Neural progenitor cell (in vitro differentiated cells): ENCODE measurements around the gene SSX2IP. TPM values are rescaled to one million over a fixed set of nuclear protein-coding genes. Genes with fewer than 3 reads are reported as not detected.
A peak's percentile ranks its signal among the peaks of the same experiment; 100 is the strongest.

Experiments
- DNase-seq: peaks from one replicate; pipeline ENCODE4 v3.0.0-alpha.2; 2016; ENCODE audit warnings: low spot score
- H2AFZ ChIP-seq: fragments of 200-600 bp; sonication (generic); replicated peaks from 2 replicates; pipeline ENCODE4 v1.6.1; 2016; ENCODE audit warnings: antibody characterized with exemption
- H3F3A ChIP-seq: fragments of 200-600 bp; sonication (generic); 2 replicates; pipeline ENCODE4 v1.6.1; 2016; ENCODE audit warnings: antibody characterized with exemption, low read depth
- H3K27ac ChIP-seq: fragments of 200-600 bp; sonication (generic); 2 replicates; pipeline ENCODE4 v1.5.1; 2016; ENCODE audit warnings: mild to moderate bottlenecking
- H3K27me3 ChIP-seq: fragments of 200-600 bp; sonication (generic); 2 replicates; pipeline ENCODE4 v1.6.1; 2016; ENCODE audit warnings: mild to moderate bottlenecking, moderate library complexity
- H3K36me3 ChIP-seq: fragments of 200-600 bp; sonication (generic); 2 replicates; pipeline ENCODE4 v1.5.1; 2016
- H3K4me1 ChIP-seq: fragments of 200-600 bp; sonication (generic); 2 replicates; pipeline ENCODE4 v1.6.1; 2016; ENCODE audit warnings: mixed run types
- H3K4me2 ChIP-seq: fragments of 200-600 bp; sonication (generic); 2 replicates; pipeline ENCODE4 v1.6.1; 2016
- H3K4me3 ChIP-seq: fragments of 200-600 bp; sonication (generic); 2 replicates; pipeline ENCODE4 v1.5.1; 2016
- H3K79me2 ChIP-seq: fragments of 200-600 bp; sonication (generic); 2 replicates; pipeline ENCODE4 v1.6.1; 2016; ENCODE audit warnings: low read depth
- H3K9ac ChIP-seq: fragments of 200-600 bp; sonication (generic); 2 replicates; pipeline ENCODE4 v1.6.1; 2016
- H3K9me3 ChIP-seq: fragments of 200-600 bp; sonication (generic); 2 replicates; pipeline ENCODE4 v1.5.1; 2016; ENCODE audit warnings: low read depth
- H4K20me1 ChIP-seq: fragments of 200-600 bp; sonication (generic); 2 replicates; pipeline ENCODE4 v1.6.1; 2016; ENCODE audit warnings: low read depth
- H3K27ac Mint-ChIP-seq: 3 replicates; pipeline ENCODE4 v1.8.0; 2021; ENCODE audit warnings: mixed read lengths
- H3K27me3 Mint-ChIP-seq: 2 replicates; pipeline ENCODE4 v1.8.0; 2022; ENCODE audit warnings: low read depth, mild to moderate bottlenecking, inconsistent platforms, moderate library complexity, mixed read lengths; ENCODE audit not compliant: insufficient read depth
- H3K36me3 Mint-ChIP-seq: 3 replicates; pipeline ENCODE4 v1.8.0; 2021; ENCODE audit warnings: mixed read lengths
- H3K4me1 Mint-ChIP-seq: 3 replicates; pipeline ENCODE4 v1.8.0; 2021; ENCODE audit warnings: mixed read lengths
- H3K4me3 Mint-ChIP-seq: 3 replicates; pipeline ENCODE4 v1.8.0; 2021; ENCODE audit warnings: mild to moderate bottlenecking, moderate library complexity, mixed read lengths
- H3K9me3 Mint-ChIP-seq: 3 replicates; pipeline ENCODE4 v1.8.0; 2020; ENCODE audit warnings: mixed read lengths
- CTCF ChIP-seq: fragments of 200-600 bp; sonication (generic); IDR thresholded peaks from 2 replicates; pipeline ENCODE4 v1.5.1; 2017; ENCODE audit warnings: antibody characterized with exemption, mild to moderate bottlenecking
- EZH2 ChIP-seq: fragments of 200-600 bp; sonication (generic); IDR thresholded peaks from 2 replicates; pipeline ENCODE4 v1.6.1; 2017; ENCODE audit warnings: antibody characterized with exemption, mild to moderate bottlenecking, moderate library complexity
- EZH2phosphoT487 ChIP-seq: fragments of 200-600 bp; sonication (generic); IDR thresholded peaks from 2 replicates; pipeline ENCODE4 v1.6.1; 2017; ENCODE audit warnings: antibody characterized with exemption
- total RNA-seq: library from RNA; depleted of rRNA; stranded (reverse); fragments of >200 nt; gene quantifications from 2 replicates; pipeline ENCODE4 v1.2.3, GENCODE V29; 2015; ENCODE audit warnings: low replicate concordance

SSX2IP gene
- total RNA-seq, 1 donor from 2014 or later: 54.1 TPM

- no peak overlapping the region for H3K9ac ChIP-seq
- no peak overlapping the region for H2AFZ ChIP-seq
- H3F3A ChIP-seq: peaks cover 27% of the 10 kb centered on the region
- peaks cover 44% of the 10 kb centered on the region for H4K20me1 ChIP-seq
- no peaks in the 10 kb centered on the region for H3K27me3 ChIP-seq
- TF ChIP-seq CTCF (no peak), EZH2phosphoT487 (no peak), EZH2 (no peak)
- Mint-ChIP-seq H3K9me3 (no peaks in the 10 kb centered on the region), H3K36me3 (peaks cover 1% of the 10 kb centered on the region), H3K4me1 (peaks cover 21% of the 10 kb centered on the region), H3K27ac (no peak overlapping the region), H3K4me3 (peak overlapping the region; percentile 93), H3K27me3 (peaks cover 2% of the 10 kb centered on the region)
- no peak overlapping the region for H3K27ac ChIP-seq
- no peaks in the 10 kb centered on the region for H3K36me3 ChIP-seq
- H3K4me1 ChIP-seq: peaks cover 42% of the 10 kb centered on the region
- no peak for DNase-seq
- peaks cover 61% of the 10 kb centered on the region for H3K79me2 ChIP-seq
- H3K9me3 ChIP-seq: no peaks in the 10 kb centered on the region
- H3K4me2 ChIP-seq: peak overlapping the region; percentile 82
- H3K4me3 ChIP-seq: peak overlapping the region; percentile 82
Observed at GRCh38 chr1:84688463-84689061, 1.7 kb downstream of the SSX2IP start.

- Histone ChIP-seq H3F3A (peaks cover 27% of the 10 kb centered on the region), H3K27ac (no peak overlapping the region), H4K20me1 (peaks cover 44% of the 10 kb centered on the region), H3K9ac (no peak overlapping the region), H3K27me3 (no peaks in the 10 kb centered on the region), H2AFZ (no peak overlapping the region), H3K79me2 (peaks cover 68% of the 10 kb centered on the region), H3K4me1 (peaks cover 42% of the 10 kb centered on the region), H3K36me3 (no peaks in the 10 kb centered on the region), H3K9me3 (no peaks in the 10 kb centered on the region), H3K4me3 (peak overlapping the region; percentile 82), H3K4me2 (peak overlapping the region; percentile 82)
- Mint-ChIP-seq H3K36me3 (peaks cover 2% of the 10 kb centered on the region), H3K27ac (no peak overlapping the region), H3K4me3 (no peak overlapping the region), H3K9me3 (no peaks in the 10 kb centered on the region), H3K4me1 (peaks cover 21% of the 10 kb centered on the region), H3K27me3 (peaks cover 2% of the 10 kb centered on the region)
- no peak for DNase-seq
- TF ChIP-seq CTCF (no peak), EZH2phosphoT487 (no peak), EZH2 (no peak)
Observed at GRCh38 chr1:84687714-84688462, 2.4 kb downstream of the SSX2IP start.

- no peak overlapping the region for H3K27ac ChIP-seq
- no peaks in the 10 kb centered on the region for H3K9me3 ChIP-seq
- Mint-ChIP-seq H3K9me3 (no peaks in the 10 kb centered on the region), H3K4me1 (peaks cover 17% of the 10 kb centered on the region), H3K4me3 (no peak overlapping the region), H3K27me3 (peaks cover 2% of the 10 kb centered on the region), H3K36me3 (peaks cover 4% of the 10 kb centered on the region), H3K27ac (no peak overlapping the region)
- H3K79me2 ChIP-seq: peaks cover 85% of the 10 kb centered on the region
- no peak overlapping the region for H2AFZ ChIP-seq
- H3K4me2 ChIP-seq: peak overlapping the region; percentile 11
- H3K9ac ChIP-seq: no peak overlapping the region
- no peak for TF ChIP-seq CTCF
- no peak for TF ChIP-seq EZH2phosphoT487
- TF ChIP-seq EZH2: no peak
- no peak for DNase-seq
- H3K4me3 ChIP-seq: no peak overlapping the region
- no peaks in the 10 kb centered on the region for H3K27me3 ChIP-seq
- H4K20me1 ChIP-seq: peaks cover 44% of the 10 kb centered on the region
- peaks cover 24% of the 10 kb centered on the region for H3F3A ChIP-seq
- peaks cover 35% of the 10 kb centered on the region for H3K4me1 ChIP-seq
- no peaks in the 10 kb centered on the region for H3K36me3 ChIP-seq
Observed at GRCh38 chr1:84686223-84686622, 4.0 kb downstream of the SSX2IP start.
